Retinal pigment epithelial cell (primary cell): ENCODE data around the gene FAM13A.

Source experiments
- DNase-seq: peaks from one replicate; pipeline ENCODE4 v3.0.0-alpha.2; 2010; ENCODE audit warnings: low read depth
- H3K4me3 ChIP-seq: 2 replicates; pipeline ENCODE4 v1.5.1; 2011; ENCODE audit warnings: mild to moderate bottlenecking, low read length, control low read depth, moderate library complexity
- CTCF ChIP-seq: conservative IDR thresholded peaks from 2 replicates; pipeline ENCODE4 v1.5.1; 2011; ENCODE audit warnings: low read depth, low read length, control low read depth, inconsistent platforms

Gene FAM13A

GRCh38 chr4:88758264-88758663 is 298.7 kb downstream of the FAM13A start:
- TF ChIP-seq CTCF, result no peak
- no peak for DNase-seq
- peak overlapping the region; percentile 27 for H3K4me3 ChIP-seq

GRCh38 chr4:88757776-88758175 is 299.2 kb downstream of the FAM13A start:
- H3K4me3 ChIP-seq, result peak overlapping the region; percentile 27
- TF ChIP-seq CTCF, result no peak
- no peak for DNase-seq

GRCh38 chr4:88757067-88757466 is 299.9 kb downstream of the FAM13A start:
- no peak for TF ChIP-seq CTCF
- H3K4me3 ChIP-seq, result peak overlapping the region; percentile 27
- no peak for DNase-seq

GRCh38 chr4:88756149-88756548 is 300.8 kb downstream of the FAM13A start:
- peak overlapping the region; percentile 8 for H3K4me3 ChIP-seq
- TF ChIP-seq CTCF, result no peak
- DNase-seq, result no peak

- DNase-seq, result no peak
- no peak overlapping the region for H3K4me3 ChIP-seq
- no peak for TF ChIP-seq CTCF
Measured at GRCh38 chr4:88755454-88755853, 301.5 kb downstream of the FAM13A start.

GRCh38 chr4:88754796-88755195 is 302.2 kb downstream of the FAM13A start:
- no peak overlapping the region for H3K4me3 ChIP-seq
- TF ChIP-seq CTCF, result no peak
- no peak for DNase-seq

- TF ChIP-seq CTCF, result no peak
- H3K4me3 ChIP-seq, result no peak overlapping the region
- DNase-seq, result no peak
Measured at GRCh38 chr4:88753658-88754571, 303.1 kb downstream of the FAM13A start.
